GM23338 (cell line): ENCODE data around the gene KRT222. TPM values are rescaled to one million over a fixed set of nuclear protein-coding genes. Genes with fewer than 3 reads are reported as not detected.

Experiments
- ATAC-seq: fragments of 200-7000 bp; cut with Tn5 transposase; 3 replicates; pipeline ENCODE4 v1.9.1; 2020
- DNase-seq: peaks from one replicate; pipeline ENCODE4 v3.0.0-alpha.2; 2015; ENCODE audit warnings: low spot score
- H2AFZ ChIP-seq: fragments of 200-600 bp; sonication (generic); 2 replicates; pipeline ENCODE4 v1.8.0; 2016; ENCODE audit warnings: antibody characterized with exemption, mild to moderate bottlenecking, moderate library complexity
- H3F3A ChIP-seq: fragments of 200-600 bp; sonication (generic); replicated peaks from 2 replicates; pipeline ENCODE4 v1.8.0; 2017; ENCODE audit warnings: antibody characterized with exemption, mixed run types, low read depth
- H3K27ac ChIP-seq: fragments of 200-600 bp; sonication (generic); 2 replicates; pipeline ENCODE4 v1.6.1; 2016; ENCODE audit warnings: low read depth
- H3K27me3 ChIP-seq: fragments of 200-600 bp; sonication (generic); 2 replicates; pipeline ENCODE4 v1.8.0; 2016; ENCODE audit warnings: mild to moderate bottlenecking, mixed run types, moderate library complexity; ENCODE audit not compliant: insufficient read depth
- H3K36me3 ChIP-seq: fragments of 200-600 bp; sonication (generic); 2 replicates; pipeline ENCODE4 v1.8.0; 2016; ENCODE audit warnings: mild to moderate bottlenecking; ENCODE audit not compliant: insufficient read depth
- H3K4me1 ChIP-seq: fragments of 200-600 bp; sonication (generic); 2 replicates; pipeline ENCODE4 v1.8.0; 2016; ENCODE audit warnings: mild to moderate bottlenecking, moderate library complexity; ENCODE audit not compliant: insufficient read depth
- H3K4me2 ChIP-seq: fragments of 200-600 bp; sonication (generic); 2 replicates; pipeline ENCODE4 v1.7.1; 2017; ENCODE audit warnings: mixed run types
- H3K4me3 ChIP-seq: fragments of 200-600 bp; sonication (generic); 2 replicates; pipeline ENCODE4 v1.6.1; 2016; ENCODE audit warnings: mixed run types
- H3K79me2 ChIP-seq: fragments of 200-600 bp; sonication (generic); replicated peaks from 2 replicates; pipeline ENCODE4 v1.8.0; 2017; ENCODE audit warnings: mild to moderate bottlenecking; ENCODE audit not compliant: insufficient read depth
- H3K9me2 ChIP-seq: fragments of 200-600 bp; sonication (generic); 2 replicates; pipeline ENCODE4 v1.8.0; 2017; ENCODE audit not compliant: insufficient read depth
- H4K20me1 ChIP-seq: fragments of 200-600 bp; sonication (generic); replicated peaks from 2 replicates; pipeline ENCODE4 v1.8.0; 2017; ENCODE audit warnings: mild to moderate bottlenecking; ENCODE audit not compliant: insufficient read depth
- H3K27ac Mint-ChIP-seq: 2 replicates; pipeline ENCODE4 v1.8.0; 2020; ENCODE audit warnings: inconsistent platforms, mild to moderate bottlenecking, moderate library complexity, mixed read lengths
- H3K27me3 Mint-ChIP-seq: 3 replicates; pipeline ENCODE4 v1.8.0; 2022; ENCODE audit warnings: low read depth, mild to moderate bottlenecking, moderate library complexity, mixed read lengths, inconsistent platforms; ENCODE audit not compliant: insufficient read depth, poor library complexity
- H3K36me3 Mint-ChIP-seq: 3 replicates; pipeline ENCODE4 v1.8.0; 2021; ENCODE audit warnings: low read depth, mild to moderate bottlenecking, inconsistent platforms, moderate library complexity, mixed read lengths
- H3K4me1 Mint-ChIP-seq: 3 replicates; pipeline ENCODE4 v1.8.0; 2020; ENCODE audit warnings: mild to moderate bottlenecking, inconsistent platforms, mixed read lengths
- H3K4me3 Mint-ChIP-seq: 3 replicates; pipeline ENCODE4 v1.8.0; 2021; ENCODE audit warnings: moderate library complexity, mild to moderate bottlenecking, inconsistent platforms, mixed read lengths
- H3K9me3 Mint-ChIP-seq: 3 replicates; pipeline ENCODE4 v1.8.0; 2020; ENCODE audit warnings: moderate library complexity, mild to moderate bottlenecking, inconsistent platforms, mixed read lengths
- CREB1 ChIP-seq: fragments of 250-450 bp; sonication (Bioruptor Pico); IDR thresholded peaks from 2 replicates; pipeline ENCODE4 v1.5.0; 2020; ENCODE audit warnings: low read depth, mild to moderate bottlenecking, moderate library complexity
- CTCF ChIP-seq, 2 experiments: fragments of 200-600 bp in 1 of 2; sonication (generic) in 1 of 2; conservative IDR thresholded peaks; 2 replicates each; pipeline versions ENCODE4 v1.5.1 to v1.6.1; 2016 to 2017; ENCODE audit warnings: antibody characterized with exemption in 2 of 2, low read depth in 2 of 2, mild to moderate bottlenecking in 2 of 2, moderate library complexity in 1 of 2
- ETS1 ChIP-seq: IDR thresholded peaks from 2 replicates; pipeline ENCODE4 v1.6.1; 2016; ENCODE audit warnings: antibody characterized with exemption
- EZH2 ChIP-seq: fragments of 200-600 bp; sonication (generic); IDR thresholded peaks from one replicate; pipeline ENCODE4 v1.8.0; 2017; ENCODE audit warnings: antibody characterized with exemption, mild to moderate bottlenecking, low read depth; ENCODE audit not compliant: unreplicated experiment
- EZH2phosphoT487 ChIP-seq: fragments of 200-600 bp; sonication (generic); IDR thresholded peaks from one replicate; pipeline ENCODE4 v1.8.1; 2018; ENCODE audit warnings: antibody characterized with exemption; ENCODE audit not compliant: unreplicated experiment
- JUNB ChIP-seq: IDR thresholded peaks from one replicate; pipeline ENCODE4 v1.6.1; 2016; ENCODE audit warnings: antibody characterized with exemption; ENCODE audit not compliant: unreplicated experiment
- NANOG ChIP-seq: IDR thresholded peaks from 2 replicates; pipeline ENCODE4 v1.6.1; 2016; ENCODE audit warnings: antibody characterized with exemption, borderline replicate concordance
- POLR2AphosphoS5 ChIP-seq: IDR thresholded peaks from 2 replicates; pipeline ENCODE4 v1.6.1; 2016; ENCODE audit warnings: antibody characterized with exemption, low read depth
- STAT1 ChIP-seq: IDR thresholded peaks from one replicate; pipeline ENCODE4 v1.6.1; 2016; ENCODE audit warnings: antibody characterized with exemption; ENCODE audit not compliant: unreplicated experiment
- ZNF114 ChIP-seq: fragments of 250-450 bp; sonication (Bioruptor Pico); IDR thresholded peaks from 2 replicates; pipeline ENCODE4 v1.5.0; 2020; ENCODE audit warnings: mild to moderate bottlenecking, moderate library complexity
- ZNF331 ChIP-seq: fragments of 250-450 bp; sonication (Bioruptor Pico); IDR thresholded peaks from 2 replicates; pipeline ENCODE4 v1.5.0; 2020; ENCODE audit warnings: low read depth, mild to moderate bottlenecking, moderate library complexity
- ZNF462 ChIP-seq: fragments of 250-450 bp; sonication (Bioruptor Pico); IDR thresholded peaks from 2 replicates; pipeline ENCODE4 v1.5.0; 2020; ENCODE audit warnings: mild to moderate bottlenecking, moderate library complexity
- polyA plus RNA-seq: library from polyadenylated mRNA; unstranded; fragments of >200 nt; fragmentation: Nextera tagmentation; extraction: Ambion mirVana; gene quantifications from 2 replicates; pipeline ENCODE4 v1.2.1, GENCODE V29; 2016
- total RNA-seq: library from RNA; depleted of rRNA; stranded (reverse); fragments of >200 nt; shearing (Covaris generic); gene quantifications from 2 replicates; pipeline ENCODE4 v1.2.3, GENCODE V29; 2014
- TF ChIP-seq, protein P1 (sequence below): IDR thresholded peaks from one replicate; pipeline ENCODE4 v1.6.1; 2018; ENCODE audit warnings: antibody characterized with exemption; ENCODE audit not compliant: unreplicated experiment

KRT222 gene
- total and polyA plus RNA-seq, 2 experiments from 2014 or later, result not detected

- TF ChIP-seq CREB1 (CRISPR knock-in tag), result no peak
- no peak for TF ChIP-seq EZH2
- TF ChIP-seq ETS1, result no peak
- no peak for TF ChIP-seq EZH2phosphoT487
- no peak for TF ChIP-seq CTCF (conservative IDR thresholded peaks at IDR 0.05; ENCODE audit: low read depth in 2 of 2)
- no peak for TF ChIP-seq ZNF114 (CRISPR knock-in tag)
- no peak for TF ChIP-seq STAT1
- TF ChIP-seq JUNB, result no peak
- no peak for TF ChIP-seq ZNF331 (CRISPR knock-in tag)
- TF ChIP-seq POLR2AphosphoS5, result no peak
- no peak for TF ChIP-seq ZNF462 (CRISPR knock-in tag)
- TF ChIP-seq, protein P1, sequence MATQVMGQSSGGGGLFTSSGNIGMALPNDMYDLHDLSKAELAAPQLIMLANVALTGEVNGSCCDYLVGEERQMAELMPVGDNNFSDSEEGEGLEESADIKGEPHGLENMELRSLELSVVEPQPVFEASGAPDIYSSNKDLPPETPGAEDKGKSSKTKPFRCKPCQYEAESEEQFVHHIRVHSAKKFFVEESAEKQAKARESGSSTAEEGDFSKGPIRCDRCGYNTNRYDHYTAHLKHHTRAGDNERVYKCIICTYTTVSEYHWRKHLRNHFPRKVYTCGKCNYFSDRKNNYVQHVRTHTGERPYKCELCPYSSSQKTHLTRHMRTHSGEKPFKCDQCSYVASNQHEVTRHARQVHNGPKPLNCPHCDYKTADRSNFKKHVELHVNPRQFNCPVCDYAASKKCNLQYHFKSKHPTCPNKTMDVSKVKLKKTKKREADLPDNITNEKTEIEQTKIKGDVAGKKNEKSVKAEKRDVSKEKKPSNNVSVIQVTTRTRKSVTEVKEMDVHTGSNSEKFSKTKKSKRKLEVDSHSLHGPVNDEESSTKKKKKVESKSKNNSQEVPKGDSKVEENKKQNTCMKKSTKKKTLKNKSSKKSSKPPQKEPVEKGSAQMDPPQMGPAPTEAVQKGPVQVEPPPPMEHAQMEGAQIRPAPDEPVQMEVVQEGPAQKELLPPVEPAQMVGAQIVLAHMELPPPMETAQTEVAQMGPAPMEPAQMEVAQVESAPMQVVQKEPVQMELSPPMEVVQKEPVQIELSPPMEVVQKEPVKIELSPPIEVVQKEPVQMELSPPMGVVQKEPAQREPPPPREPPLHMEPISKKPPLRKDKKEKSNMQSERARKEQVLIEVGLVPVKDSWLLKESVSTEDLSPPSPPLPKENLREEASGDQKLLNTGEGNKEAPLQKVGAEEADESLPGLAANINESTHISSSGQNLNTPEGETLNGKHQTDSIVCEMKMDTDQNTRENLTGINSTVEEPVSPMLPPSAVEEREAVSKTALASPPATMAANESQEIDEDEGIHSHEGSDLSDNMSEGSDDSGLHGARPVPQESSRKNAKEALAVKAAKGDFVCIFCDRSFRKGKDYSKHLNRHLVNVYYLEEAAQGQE, result no peak
- no peak for TF ChIP-seq NANOG
- no peak overlapping the region for H3K4me3 Mint-ChIP-seq
- H3K27me3 Mint-ChIP-seq, result no peaks in the 10 kb centered on the region
- H3K4me1 Mint-ChIP-seq, result no peaks in the 10 kb centered on the region
- Histone ChIP-seq H2AFZ (no peak overlapping the region), H4K20me1 (no peaks in the 10 kb centered on the region), H3K27me3 (no peaks in the 10 kb centered on the region), H3K27ac (no peak overlapping the region), H3K9me2 (no peaks in the 10 kb centered on the region), H3K4me2 (no peak overlapping the region), H3F3A (no peaks in the 10 kb centered on the region), H3K79me2 (peaks cover 46% of the 10 kb centered on the region), H3K4me1 (no peaks in the 10 kb centered on the region), H3K4me3 (no peak overlapping the region), H3K36me3 (peaks cover 48% of the 10 kb centered on the region)
- DNase-seq (no peak), ATAC-seq (no peak)
- H3K9me3 Mint-ChIP-seq, result no peaks in the 10 kb centered on the region
- H3K36me3 Mint-ChIP-seq, result peaks cover 61% of the 10 kb centered on the region
- no peak overlapping the region for H3K27ac Mint-ChIP-seq
Observed at GRCh38 chr17:40637931-40638330, 27.0 kb downstream of the KRT222 start.
